HG02678 (cell line): Measurements from ENCODE around the gene BTRC.
"Not testable (repeated sequence)": the region's sequence is repeated elsewhere in the genome, so short reads cannot be mapped to it uniquely, and the experiment has no call there.

Source experiments
- ATAC-seq: cut with Tn5 transposase; IDR thresholded peaks from one replicate; pipeline ENCODE4 v1.9.1; 2021; ENCODE audit warnings: mild to moderate bottlenecking, moderate library complexity; ENCODE audit not compliant: unreplicated experiment

BTRC gene

DNA sequence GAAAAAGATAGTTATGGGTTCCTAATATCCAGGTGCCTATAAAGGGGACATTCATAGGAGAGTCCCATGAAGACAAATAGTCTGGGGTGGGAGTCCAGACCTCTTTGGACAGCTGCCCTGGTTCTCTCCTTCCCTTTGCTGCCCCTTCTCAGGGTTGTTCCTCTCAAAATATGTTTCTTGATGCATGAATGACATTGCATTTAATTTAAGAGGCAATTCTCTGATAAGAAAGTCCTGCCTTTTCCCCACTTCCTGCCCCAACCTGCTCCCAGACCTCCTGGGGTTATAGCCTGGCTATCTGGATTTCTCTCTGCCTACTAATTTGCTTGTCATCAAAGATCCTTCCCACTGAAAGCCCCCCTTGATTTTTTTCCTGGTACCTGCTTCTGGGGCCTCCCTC lies 12.5 kb upstream of the BTRC start:
- ATAC-seq = no peak

DNA sequence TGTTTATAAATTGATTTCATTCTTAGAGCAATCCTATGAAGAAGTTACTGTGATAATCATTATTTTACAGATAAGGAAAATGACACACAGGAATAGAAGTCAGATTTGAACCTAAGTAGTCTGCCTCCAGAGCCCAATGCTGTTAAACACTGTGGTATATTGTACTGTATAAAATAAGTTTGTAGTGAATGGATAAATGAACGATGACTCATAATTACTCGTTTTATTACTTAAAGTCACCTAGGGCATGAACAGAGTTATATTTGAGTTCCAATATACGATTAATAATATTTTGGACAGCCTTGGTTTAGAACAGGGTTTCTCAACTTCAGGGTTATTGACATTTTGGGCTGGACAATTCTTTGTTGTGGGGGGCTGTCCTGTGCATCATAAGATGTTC lies 7.8 kb upstream of the BTRC start:
- ATAC-seq = no peak

- no peak for ATAC-seq
Observed at GRCh38 chr10:101351017-101351416, 2.9 kb upstream of the BTRC start.

- no peak for ATAC-seq
Observed at GRCh38 chr10:101351477-101351876, 2.5 kb upstream of the BTRC start.

DNA sequence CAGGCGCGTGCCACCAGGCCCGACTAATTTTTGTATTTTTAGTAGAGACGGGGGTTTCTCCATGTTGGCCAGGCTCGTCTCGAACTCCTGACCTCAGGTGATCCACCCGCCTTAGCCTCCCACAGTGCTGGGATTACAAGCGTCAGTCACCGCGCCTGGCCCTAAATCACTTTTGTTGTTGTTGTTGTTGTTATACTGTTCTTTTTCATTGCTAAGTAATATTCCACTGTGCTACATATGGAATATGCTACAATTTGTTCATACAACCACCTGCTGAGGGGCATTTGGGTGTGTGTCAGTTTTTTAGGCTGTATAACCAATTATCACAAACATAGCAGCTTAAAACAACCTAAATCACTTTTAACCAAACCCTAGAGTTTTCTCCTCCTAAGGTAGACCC lies 1.1 kb upstream of the BTRC start:
- ATAC-seq = not testable (repeated sequence)

DNA sequence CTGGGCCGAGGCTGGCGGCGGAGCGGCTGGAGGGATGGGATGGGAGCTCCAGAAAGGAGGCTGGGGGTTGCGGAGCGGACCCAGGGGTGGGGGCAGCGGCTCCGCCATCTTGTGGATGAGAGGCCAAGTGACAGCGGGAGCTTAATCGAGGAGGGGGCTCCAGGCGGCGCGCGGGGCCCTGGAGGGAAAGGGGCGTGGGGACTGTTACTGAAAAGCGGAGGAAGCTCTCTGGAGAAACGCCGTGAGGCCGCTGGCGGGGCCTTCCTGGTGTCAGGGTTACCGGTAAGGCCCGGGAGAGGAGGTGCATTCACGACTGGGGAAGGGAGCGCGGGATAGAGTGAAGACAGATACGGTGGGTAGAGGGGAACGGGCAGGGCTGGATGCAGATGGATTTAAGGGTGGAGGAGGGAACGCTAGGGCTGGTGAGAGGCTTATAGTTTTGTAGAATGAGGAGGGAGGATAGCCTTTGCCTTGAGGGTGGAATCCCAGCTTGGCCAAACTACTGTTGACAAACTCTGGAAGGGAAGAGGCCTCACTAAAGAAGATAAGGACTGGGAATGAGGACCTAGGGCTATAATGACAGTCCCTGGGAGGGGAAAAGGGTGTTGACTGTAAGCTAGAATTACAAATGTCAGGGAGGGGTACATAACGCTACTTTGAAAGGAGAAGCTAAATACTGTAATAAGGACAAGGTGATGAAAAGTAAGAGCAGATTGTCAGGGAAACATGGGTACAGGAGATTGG lies 535 bp downstream of the BTRC start:
- ATAC-seq = no peak

- ATAC-seq = no peak
Observed at GRCh38 chr10:101355072-101355706, 1.2 kb downstream of the BTRC start.

GRCh38 chr10:101356132-101356531 lies 2.2 kb downstream of the BTRC start:
- no peak for ATAC-seq

DNA sequence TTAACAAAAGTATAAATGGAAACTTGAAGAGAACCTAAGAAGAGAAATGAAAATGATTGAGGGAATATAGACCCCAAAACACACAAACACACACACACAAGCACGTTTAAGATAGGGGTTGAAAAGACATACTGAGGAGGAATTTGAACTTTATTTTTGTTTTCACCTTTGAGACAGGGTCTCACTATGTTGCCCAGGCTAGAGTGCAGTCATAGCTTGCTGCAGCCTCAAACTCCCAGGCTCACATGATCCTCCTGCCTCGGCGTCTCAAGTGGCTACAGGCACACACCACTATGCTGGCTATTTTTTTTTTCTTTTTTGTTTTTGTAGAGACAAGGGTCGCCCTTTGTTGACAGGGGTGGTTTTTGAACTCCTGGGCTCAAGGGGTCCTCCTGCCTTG lies 4.0 kb downstream of the BTRC start:
- no peak for ATAC-seq

GRCh38 chr10:101358706-101359300 lies 4.8 kb downstream of the BTRC start:
- no peak for ATAC-seq

DNA sequence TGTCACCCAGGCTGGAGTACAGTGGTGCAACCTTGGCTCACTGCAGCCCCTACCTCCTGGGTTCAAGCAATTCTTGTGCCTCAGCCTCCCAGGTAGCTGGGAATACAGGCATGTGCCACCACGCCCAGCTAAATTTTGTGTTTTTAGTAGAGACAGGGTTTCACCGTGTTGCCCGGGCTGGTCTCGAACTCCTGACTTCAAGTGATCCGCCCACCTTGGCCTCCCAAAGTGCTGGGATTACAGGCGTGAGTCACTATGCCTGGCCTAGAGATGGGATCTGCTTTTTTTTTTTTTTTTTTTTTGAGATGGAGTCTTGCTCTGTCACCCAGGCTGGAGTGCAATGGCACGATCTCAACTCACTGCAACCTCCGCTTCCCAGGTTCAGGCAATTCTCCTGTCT lies 6.1 kb downstream of the BTRC start:
- not testable (repeated sequence) for ATAC-seq

DNA sequence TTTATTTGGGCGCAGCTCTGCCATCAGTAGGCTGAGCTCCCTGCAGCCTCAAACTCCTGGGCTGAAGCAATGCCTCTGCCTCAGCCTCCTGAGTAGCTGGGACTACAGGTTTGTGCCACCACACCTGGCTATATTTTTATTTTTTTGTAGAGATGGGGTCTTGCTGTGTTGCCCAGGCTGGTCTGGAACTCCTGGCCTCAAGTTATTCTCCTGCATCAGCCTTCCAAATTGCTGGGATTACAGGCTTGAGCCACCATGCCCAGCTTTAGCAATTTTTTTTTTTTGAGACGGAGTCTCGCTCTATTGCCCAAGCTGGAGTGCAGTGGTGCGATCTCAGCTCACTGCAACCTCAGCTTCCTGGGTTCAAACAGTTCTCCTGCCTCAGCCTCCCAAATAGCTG lies 6.9 kb downstream of the BTRC start:
- ATAC-seq = not testable (repeated sequence)

GRCh38 chr10:101363850-101364400 lies 10.0 kb downstream of the BTRC start:
- no peak for ATAC-seq

- ATAC-seq = no peak
Observed at GRCh38 chr10:101364721-101365120, 10.8 kb downstream of the BTRC start.

- ATAC-seq = no peak
Observed at GRCh38 chr10:101367569-101368453, 13.8 kb downstream of the BTRC start.

DNA sequence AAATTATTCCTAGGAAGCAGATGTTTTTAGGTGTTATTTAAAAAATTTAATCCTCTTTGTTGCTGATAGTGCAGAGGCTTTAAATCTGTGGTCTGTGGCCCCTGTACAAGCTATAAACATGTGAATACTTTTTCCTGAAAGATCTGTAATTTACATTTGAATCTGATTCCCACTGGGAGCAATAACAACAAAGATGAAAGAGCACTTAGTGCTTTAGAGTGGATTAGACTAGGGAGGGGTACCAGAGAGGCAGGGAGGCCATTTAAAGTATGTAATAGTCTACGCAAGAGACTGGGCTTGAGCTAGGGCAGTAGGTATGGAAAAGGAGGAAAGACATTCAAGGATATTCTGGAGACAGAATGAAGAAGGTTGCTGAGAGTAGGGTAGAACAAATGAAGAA lies 19.1 kb downstream of the BTRC start:
- ATAC-seq = no peak

GRCh38 chr10:101373993-101374392 lies 20.0 kb downstream of the BTRC start:
- ATAC-seq = not testable (repeated sequence)

DNA sequence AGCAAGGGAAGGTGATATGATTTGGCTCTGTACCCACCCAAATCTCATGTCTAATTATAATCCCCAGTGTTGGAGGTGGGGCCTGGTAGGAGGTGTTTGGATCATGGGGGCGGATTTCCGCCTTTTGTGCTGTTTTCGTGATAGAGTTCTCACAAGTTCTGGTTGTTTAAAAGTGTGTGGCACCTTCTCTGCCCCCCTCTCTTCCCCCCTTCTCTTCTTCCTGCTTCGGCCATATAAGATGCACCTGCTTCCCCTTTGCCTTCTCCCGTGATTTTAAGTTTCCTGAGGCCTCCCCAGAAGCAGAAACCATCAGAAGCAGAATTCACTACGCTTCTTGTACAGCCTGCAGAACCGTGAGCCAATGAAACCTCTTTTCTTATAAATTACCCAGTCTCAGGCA lies 21.1 kb downstream of the BTRC start:
- no peak for ATAC-seq

- ATAC-seq = no peak
Observed at GRCh38 chr10:101379663-101380352, 25.8 kb downstream of the BTRC start.

GRCh38 chr10:101380353-101381017 lies 26.5 kb downstream of the BTRC start:
- ATAC-seq = no peak
